ENCODE measurements around the gene ACHE. TPM values are rescaled to one million over a fixed set of nuclear protein-coding genes. Genes with fewer than 3 reads are reported as not detected.

Gene ACHE
- total RNA-seq, 4 donors from 2014 or later = 2.5 to 4.6 (median 3.5) TPM

GRCh38 chr7:100902638-100903037, 7.0 kb upstream of the ACHE start:
- Histone ChIP-seq H3K27me3 (peaks cover 0 to 59% (median 3%) of the 10 kb centered on the region in 4 donors), H3K4me1 (no peaks in the 10 kb centered on the region), H3K9me3 (no peaks in the 10 kb centered on the region), H3K36me3 (no peaks in the 10 kb centered on the region), H3K27ac (replicated peaks in 1 of 4) (no peak overlapping the region), H3K4me3 (no peak overlapping the region)
- intact Hi-C loops (cut with DNase I) = no loop called here
- no peak for DNase-seq (ENCODE audit: extremely low spot score)
- 81% methylated on average over 7 of the region's 7 CpGs for WGBS
- TF ChIP-seq CTCF (IDR thresholded peaks at IDR 0.05) = no peak
- no peak for TF ChIP-seq EP300 (IDR thresholded peaks at IDR 0.05)
- no peak for TF ChIP-seq POLR2AphosphoS5 (IDR thresholded peaks at IDR 0.05)
- no peak for TF ChIP-seq POLR2A (IDR thresholded peaks at IDR 0.05; ENCODE audit: low read depth)

GRCh38 chr7:100901921-100902332, 6.2 kb upstream of the ACHE start:
- WGBS = 69% methylated on average over 3 of the region's 5 CpGs
- no peak overlapping the region for H3K27ac ChIP-seq (replicated peaks in 1 of 4)
- DNase-seq (ENCODE audit: extremely low spot score) = no peak
- peaks cover 0 to 67% (median 8%) of the 10 kb centered on the region in 4 donors for H3K27me3 ChIP-seq
- H3K4me3 ChIP-seq = no peak overlapping the region
- intact Hi-C loops (cut with DNase I) = no loop called here
- TF ChIP-seq CTCF (IDR thresholded peaks at IDR 0.05) (no peak), POLR2A (IDR thresholded peaks at IDR 0.05; ENCODE audit: low read depth) (no peak), POLR2AphosphoS5 (IDR thresholded peaks at IDR 0.05) (no peak), EP300 (IDR thresholded peaks at IDR 0.05) (no peak)
- H3K4me1 ChIP-seq = peaks cover 3 to 6% (median 6%) of the 10 kb centered on the region in 4 donors
- no peaks in the 10 kb centered on the region for H3K9me3 ChIP-seq
- H3K36me3 ChIP-seq = no peaks in the 10 kb centered on the region

- DNase-seq (ENCODE audit: extremely low spot score) = no peak
- no peak overlapping the region for H3K27ac ChIP-seq (replicated peaks in 1 of 4)
- peaks cover 9 to 15% (median 15%) of the 10 kb centered on the region in 4 donors for H3K4me1 ChIP-seq
- intact Hi-C loops (cut with DNase I) = no loop called here
- TF ChIP-seq POLR2A (IDR thresholded peaks at IDR 0.05; ENCODE audit: low read depth) = no peak
- TF ChIP-seq CTCF (IDR thresholded peaks at IDR 0.05) = no peak
- TF ChIP-seq EP300 (IDR thresholded peaks at IDR 0.05) = no peak
- TF ChIP-seq POLR2AphosphoS5 (IDR thresholded peaks at IDR 0.05) = no peak
- no peaks in the 10 kb centered on the region for H3K36me3 ChIP-seq
- H3K9me3 ChIP-seq = no peaks in the 10 kb centered on the region
- H3K4me3 ChIP-seq = no peak overlapping the region
- peaks cover 0 to 68% (median 16%) of the 10 kb centered on the region in 4 donors for H3K27me3 ChIP-seq
- 85% methylated on average over 1 of the region's 2 CpGs for WGBS
These were observed 5.3 kb upstream of the ACHE start for GRCh38 chr7:100900978-100901377.

- H3K4me1 ChIP-seq = peaks cover 24 to 31% (median 30%) of the 10 kb centered on the region in 4 donors
- no peak overlapping the region for H3K27ac ChIP-seq (replicated peaks in 1 of 4)
- TF ChIP-seq EP300 (IDR thresholded peaks at IDR 0.05) (no peak), CTCF (IDR thresholded peaks at IDR 0.05) (no peak)
- no peaks in the 10 kb centered on the region for H3K36me3 ChIP-seq
- peaks cover 7 to 81% (median 29%) of the 10 kb centered on the region in 4 donors for H3K27me3 ChIP-seq
- WGBS = 86% methylated on average over 5 of the region's 5 CpGs
- H3K4me3 ChIP-seq = no peak overlapping the region
- no peak for DNase-seq (ENCODE audit: extremely low spot score)
- H3K9me3 ChIP-seq = no peaks in the 10 kb centered on the region
- intact Hi-C loops (cut with DNase I) = loop anchor here (5.0 kb wide), 1 partner anchor 178 kb away; no protein-coding TSS in a partner anchor
These were observed 3.7 kb upstream of the ACHE start for GRCh38 chr7:100899432-100899831.
